HG03457 (cell line): ENCODE results near the gene INHA.

ENCODE experiments used
- ATAC-seq: cut with Tn5 transposase; IDR thresholded peaks from one replicate; pipeline ENCODE4 v1.9.1; 2021; ENCODE audit warnings: moderate number of reproducible peaks; ENCODE audit not compliant: unreplicated experiment

INHA gene

GRCh38 chr2:219573166-219573565, 1.1 kb downstream of the INHA start:
- ATAC-seq: no peak

- no peak for ATAC-seq
Measured at GRCh38 chr2:219574484-219575311, 2.6 kb downstream of the INHA start.

DNA sequence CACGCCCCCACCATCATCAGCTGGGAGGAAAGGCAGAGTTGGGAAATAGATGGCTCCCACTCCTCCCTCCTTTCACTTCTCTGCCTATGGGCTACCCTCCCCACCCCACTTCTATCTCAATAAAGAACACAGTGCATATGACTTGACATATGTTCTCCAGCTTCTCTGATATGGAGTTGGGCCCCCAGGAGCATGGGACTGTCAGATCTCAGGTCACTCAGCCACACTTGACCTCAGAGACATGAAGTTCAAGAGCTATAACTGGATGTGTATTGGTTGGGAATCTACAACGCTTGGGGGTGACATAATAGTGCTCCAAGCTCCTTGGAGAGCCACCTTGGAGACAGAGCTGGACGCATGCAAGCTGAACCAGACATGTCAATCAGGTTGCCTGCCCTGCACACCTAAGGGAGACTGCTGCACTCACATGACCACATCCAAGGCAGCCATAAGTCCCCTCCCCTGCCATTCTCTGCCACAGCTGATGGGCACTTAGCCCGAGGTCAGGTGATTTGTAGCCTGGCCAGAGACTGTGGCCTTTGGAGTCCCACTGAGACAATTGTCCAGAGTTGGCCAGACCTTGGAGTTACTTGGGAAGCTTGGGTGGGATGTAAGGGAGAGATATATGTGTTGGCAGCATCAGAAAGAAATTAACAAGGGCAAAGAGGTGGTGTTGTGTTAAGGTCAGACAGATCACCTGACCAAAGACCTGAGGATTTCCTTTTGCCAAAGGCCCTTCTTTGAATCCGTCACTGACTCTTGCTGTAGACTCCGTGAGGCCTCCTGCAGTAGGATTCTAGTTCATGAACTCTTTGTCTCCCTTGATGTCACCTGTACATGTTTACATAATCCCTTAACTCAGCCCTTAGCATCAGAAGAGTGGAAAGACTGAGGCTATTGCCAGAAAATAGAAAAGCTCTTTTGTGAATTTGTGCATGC, 3.7 kb downstream of the INHA start:
- ATAC-seq: no peak

DNA sequence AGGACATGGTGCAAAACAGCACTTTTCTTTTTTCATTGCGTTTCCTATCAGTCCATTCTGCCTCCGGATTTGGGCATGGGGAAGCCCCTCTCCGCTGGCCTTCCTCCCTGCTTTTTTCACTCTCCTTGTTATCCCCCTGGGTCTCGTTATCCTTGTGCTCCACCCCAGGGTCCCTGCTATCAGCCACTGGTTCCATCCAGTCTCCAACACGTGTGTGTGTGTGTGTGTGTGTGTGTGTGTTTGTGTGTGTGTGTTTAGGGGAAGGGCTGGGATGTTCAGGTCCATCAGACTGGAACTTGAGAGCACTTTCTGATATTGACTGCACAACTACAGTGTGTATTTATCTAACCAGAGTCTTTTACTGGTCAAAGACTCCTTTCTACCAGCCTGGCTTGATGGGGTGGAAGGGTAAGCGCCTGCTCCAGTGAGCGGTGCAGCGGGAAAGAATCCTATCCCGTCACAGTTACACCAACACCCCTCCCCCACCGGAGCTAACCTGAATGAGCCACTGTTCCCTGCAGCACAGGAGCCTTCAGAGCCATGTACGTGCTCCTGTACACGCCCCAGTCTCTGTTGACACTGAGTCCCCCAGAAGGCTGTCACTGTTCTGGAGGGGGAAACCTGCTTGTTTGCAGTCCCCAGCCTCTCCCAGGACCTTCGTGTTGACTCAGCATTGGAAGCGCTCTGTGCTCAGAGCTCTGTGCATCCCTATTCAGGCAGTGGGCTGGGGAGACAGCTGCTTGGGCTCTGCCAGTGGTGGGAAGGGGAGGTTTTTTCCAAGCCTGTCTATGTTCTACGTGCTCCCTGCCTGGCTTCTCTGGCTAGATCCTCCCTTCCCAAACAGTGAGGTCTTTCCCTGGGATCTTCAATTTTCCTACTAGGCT, 4.6 kb downstream of the INHA start:
- ATAC-seq: no peak

GRCh38 chr2:219578811-219579613, 6.9 kb downstream of the INHA start:
- no peak for ATAC-seq

DNA sequence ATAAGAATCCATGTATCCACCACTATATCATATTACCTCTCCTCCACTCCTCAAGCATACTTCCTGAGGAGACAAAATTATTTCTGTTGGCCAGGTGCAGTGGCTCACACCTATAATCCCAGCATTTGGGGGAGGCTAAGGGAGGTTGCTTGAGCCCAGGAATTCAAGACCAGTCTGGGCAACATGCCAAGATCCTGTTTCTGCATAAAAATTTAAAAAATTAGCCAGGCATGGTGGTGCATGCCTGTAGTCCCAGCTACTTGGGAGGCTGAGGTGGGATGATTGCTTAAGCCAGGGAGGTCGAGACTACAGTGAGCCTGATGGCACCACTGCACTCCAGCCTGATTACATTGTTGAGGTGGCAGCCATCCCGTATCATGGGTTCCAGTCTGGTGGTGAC, 9.2 kb downstream of the INHA start:
- ATAC-seq: no peak

DNA sequence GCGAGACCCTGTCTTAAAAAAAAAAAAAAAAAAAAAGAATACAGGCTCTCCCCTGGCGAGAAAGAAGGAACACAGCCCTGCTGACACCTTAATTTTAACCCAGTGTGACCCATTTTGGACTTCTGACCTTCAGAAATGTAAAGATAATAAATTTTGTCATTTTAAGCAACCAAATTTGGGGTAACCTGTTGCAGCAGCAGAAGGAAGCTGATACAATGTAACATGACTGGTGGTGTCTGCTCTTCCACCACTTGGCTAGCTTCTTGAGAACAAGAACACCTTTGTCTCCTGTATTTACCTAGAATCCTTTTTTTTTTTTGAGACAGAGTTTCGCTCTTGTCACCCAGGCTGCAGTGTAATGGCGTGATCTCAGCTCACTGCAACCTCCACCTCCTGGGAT, 19.0 kb downstream of the INHA start:
- ATAC-seq: no peak

- ATAC-seq: no peak
Measured at GRCh38 chr2:219592736-219593135, 20.6 kb downstream of the INHA start.

- ATAC-seq: no peak
Measured at GRCh38 chr2:219593154-219593553, 21.0 kb downstream of the INHA start.

DNA sequence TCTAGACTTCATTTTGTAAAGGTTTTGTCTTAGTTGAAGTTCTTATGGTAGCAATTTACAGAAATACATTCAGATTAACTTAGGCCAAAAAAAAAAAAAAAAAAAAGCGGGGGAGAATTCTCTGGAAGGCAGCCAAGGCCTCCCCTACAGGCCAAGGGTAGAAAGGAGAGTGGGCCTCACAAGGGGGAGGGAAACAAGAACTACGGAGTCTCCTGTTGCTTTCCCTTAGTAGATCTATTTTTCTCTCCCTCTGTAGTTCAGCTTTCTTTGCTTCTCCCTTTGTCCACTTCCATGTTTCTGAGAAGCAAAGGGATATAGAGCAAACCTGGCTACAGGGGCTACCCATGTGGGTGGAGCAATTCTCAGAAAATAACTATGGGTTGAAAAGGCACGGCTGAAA, 23.1 kb downstream of the INHA start:
- ATAC-seq: no peak

DNA sequence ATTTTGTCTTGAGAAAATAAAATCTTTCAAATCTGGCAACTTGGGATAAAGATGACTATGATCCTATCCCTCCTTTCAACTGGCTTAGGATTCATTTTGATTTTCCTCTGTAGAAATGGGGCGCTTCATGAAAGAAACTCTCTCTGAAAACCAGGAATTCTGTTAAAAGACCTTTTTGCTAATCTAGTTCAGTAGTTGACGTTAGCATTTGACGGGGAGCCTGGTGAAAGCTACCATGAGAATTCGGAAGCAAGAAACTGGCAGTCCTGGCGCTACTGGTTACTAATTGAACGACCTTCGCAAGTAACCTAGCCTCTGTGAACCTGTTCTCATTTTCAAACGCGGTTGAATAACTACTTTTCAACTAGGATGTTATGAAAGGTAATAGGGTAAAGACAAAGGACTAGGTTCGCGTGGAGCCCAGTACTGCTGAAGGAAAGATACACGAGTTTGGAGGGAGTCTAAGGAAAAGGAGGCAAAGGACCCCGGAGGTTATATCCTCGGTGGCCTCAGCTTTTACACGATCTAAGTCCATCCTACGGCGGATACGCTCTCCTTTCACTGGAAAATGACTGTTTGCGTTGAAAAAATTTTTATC, 24.9 kb downstream of the INHA start:
- ATAC-seq: peak; percentile 15

DNA sequence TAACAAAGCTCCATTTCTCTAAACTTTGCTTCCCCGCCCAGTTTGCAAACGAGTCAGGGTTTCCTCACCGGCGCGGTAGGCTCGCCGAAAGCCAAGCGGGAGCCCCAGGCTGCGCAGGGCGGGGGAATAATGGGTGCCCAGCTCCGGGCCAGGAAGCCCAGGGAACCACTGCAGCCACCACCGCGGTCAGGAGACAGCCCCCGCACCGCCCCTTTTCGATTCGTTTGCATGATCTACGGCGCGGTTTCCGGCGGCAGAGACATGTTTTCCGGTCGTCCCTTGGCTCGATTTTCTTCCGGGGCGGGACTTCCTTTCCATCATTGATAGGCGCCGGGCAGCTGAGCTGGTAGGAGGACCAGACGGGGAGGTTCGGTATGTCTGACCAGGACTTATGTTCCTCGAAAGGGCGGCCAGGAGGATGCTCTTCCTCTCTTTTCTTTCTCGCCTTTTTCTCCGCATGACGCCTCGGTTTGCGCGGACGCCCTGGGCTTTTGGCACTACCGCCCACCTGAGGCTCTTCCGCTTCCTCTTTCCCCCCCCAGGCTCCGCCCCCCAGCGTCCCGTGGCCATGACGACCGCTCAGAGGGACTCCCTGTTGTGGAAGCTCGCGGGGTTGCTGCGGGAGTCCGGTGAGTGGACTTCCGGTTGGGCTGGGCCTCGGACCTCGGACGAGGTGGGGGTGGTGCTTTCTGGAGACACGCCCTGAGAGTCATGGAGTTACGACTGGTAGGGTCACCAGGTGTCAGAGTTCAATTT, 25.6 kb downstream of the INHA start, which contains the start of gene STK11IP:
Gene STK11IP, plus strand, starts transcription at position 306 of the 756 bp plus-strand sequence. Its CDS starts 263 bp downstream, at position 569.
- peak; percentile 84 for ATAC-seq

DNA sequence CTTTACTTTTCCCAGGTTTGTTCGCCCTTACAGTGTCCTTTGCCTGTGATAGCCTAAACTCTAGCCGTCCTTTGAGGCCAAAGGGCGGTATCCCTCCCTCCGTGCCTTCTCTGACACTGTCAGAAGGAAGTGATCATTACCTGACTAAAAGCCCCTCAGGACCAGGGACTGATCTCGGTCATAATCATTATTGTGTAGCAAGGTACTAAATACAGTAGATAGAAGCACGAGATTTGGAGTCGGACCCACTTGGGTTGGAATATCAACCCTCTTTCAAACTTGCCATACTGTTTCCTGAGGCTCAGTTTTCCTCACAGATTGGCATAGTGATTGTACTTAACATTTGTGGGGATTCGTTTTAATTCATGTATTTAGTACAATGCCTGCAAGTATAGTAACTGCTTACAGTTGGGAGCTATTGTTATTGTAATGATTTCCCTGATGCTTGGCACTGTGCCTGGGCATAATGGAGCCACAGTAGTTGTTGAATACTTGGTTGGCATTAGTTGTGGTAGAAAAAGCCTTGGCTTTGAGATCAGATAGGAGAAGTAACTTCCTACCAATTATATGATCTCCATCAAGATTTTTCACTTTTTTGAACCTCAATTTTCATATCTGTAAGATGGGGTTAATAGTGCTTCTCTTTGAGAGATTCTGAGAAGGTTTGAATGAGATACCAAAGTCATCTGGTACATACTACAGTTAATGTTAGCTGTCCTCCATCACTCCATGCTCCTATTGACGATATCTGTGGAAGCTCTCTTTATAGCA, 26.4 kb downstream of the INHA start:
- ATAC-seq: no peak

DNA sequence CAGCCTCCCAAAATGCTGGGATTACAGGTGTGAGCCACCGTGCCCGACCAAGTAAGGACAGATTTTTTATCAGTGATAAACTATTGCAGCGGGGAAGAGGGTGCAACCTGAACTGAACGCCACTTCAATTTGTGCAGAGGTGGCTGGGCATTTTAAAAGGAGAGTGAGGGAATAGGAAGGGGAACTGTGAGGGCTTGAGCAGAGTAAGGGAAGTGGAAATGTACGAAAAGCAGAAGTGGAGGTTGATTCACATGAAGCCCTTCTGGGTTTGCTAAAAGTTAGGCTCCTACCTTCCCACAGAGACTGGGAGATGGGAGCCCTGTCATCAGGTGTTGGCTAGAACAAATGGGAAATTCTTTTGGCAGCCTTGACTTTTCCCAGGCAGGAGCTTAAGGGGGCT, 31.7 kb downstream of the INHA start:
- no peak for ATAC-seq

DNA sequence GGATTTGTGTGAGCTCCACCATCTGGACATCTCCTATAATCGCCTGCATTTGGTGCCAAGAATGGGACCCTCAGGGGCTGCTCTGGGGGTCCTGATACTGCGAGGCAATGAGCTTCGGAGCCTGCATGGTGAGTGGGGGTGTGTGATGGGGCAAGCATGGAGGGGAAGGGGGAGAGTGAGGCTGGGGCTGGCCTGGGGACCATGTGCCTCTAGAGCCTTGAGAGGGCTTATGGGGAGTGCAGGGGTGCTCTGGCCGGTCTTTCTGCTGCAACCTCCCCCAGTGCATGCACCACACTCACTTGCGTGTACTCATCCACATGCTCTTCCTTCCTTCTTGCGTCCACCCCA, 33.5 kb downstream of the INHA start:
- ATAC-seq: no peak

DNA sequence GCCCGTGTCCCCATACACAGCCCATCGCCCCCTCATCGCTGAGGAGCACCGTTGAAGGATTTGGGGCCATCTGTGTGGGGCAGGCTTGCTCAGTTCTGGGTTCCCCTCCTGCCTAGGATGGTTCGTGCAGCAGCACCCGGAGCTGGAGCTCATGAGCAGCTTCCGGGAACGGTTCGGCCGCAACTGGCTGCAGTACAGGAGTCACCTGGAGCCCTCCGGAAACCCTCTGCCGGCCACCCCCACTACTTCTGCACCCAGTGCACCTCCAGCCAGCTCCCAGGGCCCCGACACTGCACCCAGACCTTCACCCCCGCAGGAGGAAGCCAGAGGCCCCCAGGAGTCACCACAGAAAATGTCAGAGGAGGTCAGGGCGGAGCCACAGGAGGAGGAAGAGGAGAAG, 35.8 kb downstream of the INHA start:
- ATAC-seq: no peak

DNA sequence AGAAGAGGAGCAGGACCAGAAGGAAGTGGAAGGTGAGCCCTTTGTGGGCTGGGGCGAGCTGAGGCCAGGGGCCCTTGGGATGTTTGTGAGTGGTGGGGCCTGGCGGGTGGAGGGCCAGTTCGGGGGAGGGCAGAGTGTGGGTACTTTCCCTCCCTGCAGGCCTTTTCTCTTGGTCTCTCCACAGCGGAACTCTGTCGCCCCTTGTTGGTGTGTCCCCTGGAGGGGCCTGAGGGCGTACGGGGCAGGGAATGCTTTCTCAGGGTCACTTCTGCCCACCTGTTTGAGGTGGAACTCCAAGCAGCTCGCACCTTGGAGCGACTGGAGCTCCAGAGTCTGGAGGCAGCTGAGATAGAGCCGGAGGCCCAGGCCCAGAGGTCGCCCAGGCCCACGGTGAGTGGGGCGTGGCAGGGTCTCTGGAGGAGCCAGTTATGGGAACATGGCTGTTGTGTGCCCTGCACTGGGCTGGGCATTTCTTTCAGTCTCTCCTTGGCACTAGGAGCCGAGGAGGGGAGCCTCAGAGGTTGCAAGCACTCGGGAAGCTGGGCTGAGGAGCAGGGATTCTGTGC, 36.4 kb downstream of the INHA start:
- no peak for ATAC-seq
